Right forelimb (tissue), 1 donor: ENCODE measurements around the gene IGLON5.
A peak's percentile ranks its signal among the peaks of the same experiment; 100 is the strongest.

ENCODE experiments used
- DNase-seq: peaks from one replicate; pipeline ENCODE4 v3.0.0-alpha.2; 2018

IGLON5 gene

GRCh38 chr19:51339687-51340656 is 28.5 kb downstream of the IGLON5 start:
- peak; percentile 96 for DNase-seq

- DNase-seq = no peak
These were observed 29.6 kb downstream of the IGLON5 start for GRCh38 chr19:51341066-51341465.

- DNase-seq = no peak
These were observed 30.6 kb downstream of the IGLON5 start, which contains the start of gene VSIG10L for GRCh38 chr19:51341976-51342580. Gene VSIG10L (minus strand): TSS chr19:51342139. CDS start chr19:51342124, 15 bp downstream.

GRCh38 chr19:51342631-51343569 is 31.5 kb downstream of the IGLON5 start:
- DNase-seq = no peak

- no peak for DNase-seq
These were observed 33.7 kb downstream of the IGLON5 start for GRCh38 chr19:51345076-51345620.

GRCh38 chr19:51346742-51347141 is 35.3 kb downstream of the IGLON5 start:
- no peak for DNase-seq

- DNase-seq = no peak
These were observed 35.9 kb downstream of the IGLON5 start for GRCh38 chr19:51347209-51347928.

GRCh38 chr19:51351266-51351990 is 40.0 kb downstream of the IGLON5 start:
- no peak for DNase-seq

GRCh38 chr19:51352783-51353360 is 41.4 kb downstream of the IGLON5 start:
- DNase-seq = no peak

- DNase-seq = no peak
These were observed 42.8 kb downstream of the IGLON5 start for GRCh38 chr19:51354103-51354741.

GRCh38 chr19:51354742-51355148 is 43.3 kb downstream of the IGLON5 start:
- no peak for DNase-seq

- no peak for DNase-seq
These were observed 44.8 kb downstream of the IGLON5 start for GRCh38 chr19:51356159-51356801.

- no peak for DNase-seq
These were observed 46.5 kb downstream of the IGLON5 start for GRCh38 chr19:51357952-51358351.

GRCh38 chr19:51359294-51359693 is 47.9 kb downstream of the IGLON5 start:
- DNase-seq = no peak

GRCh38 chr19:51361239-51361638 is 49.8 kb downstream of the IGLON5 start:
- DNase-seq = no peak

- DNase-seq = no peak
These were observed 53.0 kb downstream of the IGLON5 start for GRCh38 chr19:51364200-51365106.

GRCh38 chr19:51365211-51365964 is 53.9 kb downstream of the IGLON5 start:
- no peak for DNase-seq

GRCh38 chr19:51365965-51366388 is 54.5 kb downstream of the IGLON5 start, which contains the start of gene ETFB:
Gene ETFB (minus strand): TSS chr19:51366388. CDS start chr19:51366326, 62 bp downstream.
- no peak for DNase-seq
